HEK293T (cell line): ENCODE data around the gene CDH16.

Source experiments
- BHLHE40 ChIP-seq: fragments of 450-650 bp; IDR thresholded peaks from 2 replicates; pipeline ENCODE4 v1.6.1; 2016; ENCODE audit warnings: mild to moderate bottlenecking, moderate library complexity, borderline replicate concordance
- CTBP1 ChIP-seq: fragments of 450-650 bp; IDR thresholded peaks from 2 replicates; pipeline ENCODE4 v1.6.1; 2016; ENCODE audit warnings: borderline replicate concordance
- HDGF ChIP-seq: fragments of 450-650 bp; IDR thresholded peaks from 2 replicates; pipeline ENCODE4 v1.6.1; 2017; ENCODE audit warnings: antibody characterized with exemption, borderline replicate concordance
- NFRKB ChIP-seq: fragments of 450-650 bp; IDR thresholded peaks from 2 replicates; pipeline ENCODE4 v1.6.1; 2016; ENCODE audit warnings: mild to moderate bottlenecking, moderate library complexity
- SP1 ChIP-seq: fragments of 450-650 bp; IDR thresholded peaks from 2 replicates; pipeline ENCODE4 v1.6.1; 2017
- SUZ12 ChIP-seq: fragments of 450-650 bp; IDR thresholded peaks from 2 replicates; pipeline ENCODE4 v1.6.1; 2016; ENCODE audit warnings: mild to moderate bottlenecking
- TARDBP ChIP-seq: fragments of 450-650 bp; IDR thresholded peaks from 2 replicates; pipeline ENCODE4 v1.6.1; 2016
- ZNF384 ChIP-seq: fragments of 450-650 bp; IDR thresholded peaks from 2 replicates; pipeline ENCODE4 v1.6.1; 2016
- TF ChIP-seq, protein P1 (sequence below): fragments of 450-650 bp; IDR thresholded peaks from 2 replicates; pipeline ENCODE4 v1.6.1; 2016

DNA sequence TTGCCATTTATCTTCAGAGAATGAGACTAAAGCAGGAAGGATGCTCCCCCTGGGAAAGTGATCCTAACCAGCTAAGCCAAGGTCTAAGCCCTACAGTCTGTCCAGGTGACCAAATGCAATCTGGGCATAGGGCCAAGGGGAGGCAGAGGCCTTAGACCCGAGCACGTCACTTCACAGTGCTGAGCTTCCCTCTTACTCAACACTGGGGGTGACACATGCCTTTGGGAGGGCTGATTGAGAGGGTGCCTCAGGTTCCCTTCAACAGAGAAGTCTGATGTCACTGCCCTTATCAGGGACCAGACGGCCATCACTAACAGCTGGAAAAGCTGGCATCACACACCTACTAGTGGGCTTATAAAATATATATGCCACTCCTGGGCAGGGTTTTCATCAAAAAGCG, 11.5 kb upstream of the CDH16 start:
- TF ChIP-seq TARDBP = no peak
- TF ChIP-seq NFRKB = no peak
- no peak for TF ChIP-seq SP1
- no peak for TF ChIP-seq BHLHE40
- no peak for TF ChIP-seq SUZ12
- TF ChIP-seq, protein P1, sequence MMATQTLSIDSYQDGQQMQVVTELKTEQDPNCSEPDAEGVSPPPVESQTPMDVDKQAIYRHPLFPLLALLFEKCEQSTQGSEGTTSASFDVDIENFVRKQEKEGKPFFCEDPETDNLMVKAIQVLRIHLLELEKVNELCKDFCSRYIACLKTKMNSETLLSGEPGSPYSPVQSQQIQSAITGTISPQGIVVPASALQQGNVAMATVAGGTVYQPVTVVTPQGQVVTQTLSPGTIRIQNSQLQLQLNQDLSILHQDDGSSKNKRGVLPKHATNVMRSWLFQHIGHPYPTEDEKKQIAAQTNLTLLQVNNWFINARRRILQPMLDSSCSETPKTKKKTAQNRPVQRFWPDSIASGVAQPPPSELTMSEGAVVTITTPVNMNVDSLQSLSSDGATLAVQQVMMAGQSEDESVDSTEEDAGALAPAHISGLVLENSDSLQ = no peak
- no peak for TF ChIP-seq HDGF
- no peak for TF ChIP-seq ZNF384
- no peak for TF ChIP-seq CTBP1
